ENCODE measurements around the gene JCHAIN.

JCHAIN gene

GRCh38 chr4:70623323-70623722, 43.0 kb downstream of the JCHAIN start:
- H3K79me2 ChIP-seq (ENCODE audit: insufficient read depth, low read depth): no peaks in the 10 kb centered on the region
- H3K4me2 ChIP-seq: no peak overlapping the region
- no peaks in the 10 kb centered on the region for H3K27me3 ChIP-seq (ENCODE audit: insufficient read depth, low read depth)
- no peaks in the 10 kb centered on the region for H3K36me3 ChIP-seq (ENCODE audit: insufficient read depth)
- H3K9ac ChIP-seq: no peak overlapping the region
- H3K27ac ChIP-seq: no peak overlapping the region
- H3K4me1 ChIP-seq (ENCODE audit: low read depth, poor library complexity, severe bottlenecking): peaks cover 10% of the 10 kb centered on the region
- TF ChIP-seq CTCF (conservative IDR thresholded peaks at IDR 0.05; ENCODE audit: low read depth, low read length): no peak
- no peak overlapping the region for H2AFZ ChIP-seq (ENCODE audit: low read depth)
- no peaks in the 10 kb centered on the region for H4K20me1 ChIP-seq (ENCODE audit: insufficient read depth)
- no peak overlapping the region for H3K4me3 ChIP-seq (IDR thresholded peaks at IDR 0.05; ENCODE audit: insufficient read depth, low read depth, low read length)

GRCh38 chr4:70619778-70620177, 46.5 kb downstream of the JCHAIN start:
- Histone ChIP-seq H3K4me2 (no peak overlapping the region), H3K79me2 (ENCODE audit: insufficient read depth, low read depth) (no peaks in the 10 kb centered on the region), H3K9ac (no peak overlapping the region), H3K4me1 (ENCODE audit: low read depth, poor library complexity, severe bottlenecking) (peaks cover 11% of the 10 kb centered on the region), H4K20me1 (ENCODE audit: insufficient read depth) (no peaks in the 10 kb centered on the region), H3K4me3 (IDR thresholded peaks at IDR 0.05; ENCODE audit: insufficient read depth, low read depth, low read length) (no peak overlapping the region), H3K27ac (no peak overlapping the region), H3K36me3 (ENCODE audit: insufficient read depth) (no peaks in the 10 kb centered on the region), H2AFZ (ENCODE audit: low read depth) (no peak overlapping the region), H3K27me3 (ENCODE audit: insufficient read depth, low read depth) (no peaks in the 10 kb centered on the region)
- TF ChIP-seq CTCF (conservative IDR thresholded peaks at IDR 0.05; ENCODE audit: low read depth, low read length): no peak

- no peak overlapping the region for H3K27ac ChIP-seq
- no peak for TF ChIP-seq CTCF (conservative IDR thresholded peaks at IDR 0.05; ENCODE audit: low read depth, low read length)
- H3K4me2 ChIP-seq: no peak overlapping the region
- H3K36me3 ChIP-seq (ENCODE audit: insufficient read depth): no peaks in the 10 kb centered on the region
- H3K27me3 ChIP-seq (ENCODE audit: insufficient read depth, low read depth): no peaks in the 10 kb centered on the region
- H2AFZ ChIP-seq (ENCODE audit: low read depth): no peak overlapping the region
- H3K9ac ChIP-seq: no peak overlapping the region
- no peaks in the 10 kb centered on the region for H3K79me2 ChIP-seq (ENCODE audit: insufficient read depth, low read depth)
- H4K20me1 ChIP-seq (ENCODE audit: insufficient read depth): no peaks in the 10 kb centered on the region
- H3K4me3 ChIP-seq (IDR thresholded peaks at IDR 0.05; ENCODE audit: insufficient read depth, low read depth, low read length): no peak overlapping the region
- peaks cover 11% of the 10 kb centered on the region for H3K4me1 ChIP-seq (ENCODE audit: low read depth, poor library complexity, severe bottlenecking)
Observed at GRCh38 chr4:70619288-70619687, 47.0 kb downstream of the JCHAIN start.

- Histone ChIP-seq H3K27me3 (ENCODE audit: insufficient read depth, low read depth) (no peaks in the 10 kb centered on the region), H3K9ac (no peak overlapping the region), H2AFZ (ENCODE audit: low read depth) (no peak overlapping the region), H3K4me1 (ENCODE audit: low read depth, poor library complexity, severe bottlenecking) (peaks cover 15% of the 10 kb centered on the region), H3K27ac (no peak overlapping the region), H3K4me2 (no peak overlapping the region), H4K20me1 (ENCODE audit: insufficient read depth) (no peaks in the 10 kb centered on the region), H3K79me2 (ENCODE audit: insufficient read depth, low read depth) (no peaks in the 10 kb centered on the region), H3K36me3 (ENCODE audit: insufficient read depth) (no peaks in the 10 kb centered on the region), H3K4me3 (IDR thresholded peaks at IDR 0.05; ENCODE audit: insufficient read depth, low read depth, low read length) (no peak overlapping the region)
- no peak for TF ChIP-seq CTCF (conservative IDR thresholded peaks at IDR 0.05; ENCODE audit: low read depth, low read length)
Observed at GRCh38 chr4:70614184-70614555, 52.1 kb downstream of the JCHAIN start.

All from KMS-11 (cell line).